ENCODE measurements around the gene SPTBN5. TPM values are rescaled to one million over a fixed set of nuclear protein-coding genes. Genes with fewer than 3 reads are reported as not detected.

SPTBN5 gene
- total RNA-seq, 1 donor from 2014 or later, result 0.49 TPM

GRCh38 chr15:41880156-41880877 lies 13.5 kb downstream of the SPTBN5 start:
- peaks cover 30% of the 10 kb centered on the region for H3K4me1 ChIP-seq
- no peaks in the 10 kb centered on the region for H3K27me3 ChIP-seq
- no peak for DNase-seq (ENCODE audit: extremely low spot score in 2 of 2)
- no peak overlapping the region for H3K27ac ChIP-seq
- intact Hi-C loops (cut with DNase I), result no loop called here
- no peaks in the 10 kb centered on the region for H3K36me3 ChIP-seq
- H3K9me3 ChIP-seq, result no peaks in the 10 kb centered on the region
- H3K4me3 ChIP-seq, result no peak overlapping the region
- TF ChIP-seq POLR2A (IDR thresholded peaks at IDR 0.05) (no peak), POLR2AphosphoS5 (IDR thresholded peaks at IDR 0.05; ENCODE audit: insufficient read depth in 1 of 2, low read depth in 1 of 2) (no peak), CTCF (IDR thresholded peaks at IDR 0.05) (no peak)

- Histone ChIP-seq H3K9me3 (no peaks in the 10 kb centered on the region), H3K4me1 (peaks cover 30% of the 10 kb centered on the region), H3K4me3 (no peak overlapping the region), H3K27me3 (no peaks in the 10 kb centered on the region), H3K27ac (no peak overlapping the region), H3K36me3 (no peaks in the 10 kb centered on the region)
- DNase-seq (ENCODE audit: extremely low spot score in 2 of 2), result no peak
- intact Hi-C loops (cut with DNase I), result no loop called here
- no peak for TF ChIP-seq POLR2A (IDR thresholded peaks at IDR 0.05)
- TF ChIP-seq CTCF (IDR thresholded peaks at IDR 0.05), result no peak
Observed at GRCh38 chr15:41879321-41879845, 14.5 kb downstream of the SPTBN5 start.

GRCh38 chr15:41878355-41878699 lies 15.5 kb downstream of the SPTBN5 start:
- DNase-seq (ENCODE audit: extremely low spot score in 2 of 2), result no peak
- no peaks in the 10 kb centered on the region for H3K27me3 ChIP-seq
- intact Hi-C loops (cut with DNase I), result no loop called here
- H3K4me3 ChIP-seq, result no peak overlapping the region
- no peak for TF ChIP-seq POLR2A (IDR thresholded peaks at IDR 0.05)
- H3K4me1 ChIP-seq, result peaks cover 30% of the 10 kb centered on the region
- no peaks in the 10 kb centered on the region for H3K36me3 ChIP-seq
- H3K27ac ChIP-seq, result no peak overlapping the region
- no peaks in the 10 kb centered on the region for H3K9me3 ChIP-seq

GRCh38 chr15:41877631-41878354 lies 16.1 kb downstream of the SPTBN5 start:
- DNase-seq (ENCODE audit: extremely low spot score in 2 of 2), result no peak
- intact Hi-C loops (cut with DNase I), result no loop called here
- Histone ChIP-seq H3K9me3 (no peaks in the 10 kb centered on the region), H3K27ac (no peak overlapping the region), H3K27me3 (no peaks in the 10 kb centered on the region), H3K4me3 (no peak overlapping the region), H3K36me3 (no peaks in the 10 kb centered on the region), H3K4me1 (peaks cover 30% of the 10 kb centered on the region)
- TF ChIP-seq POLR2A (IDR thresholded peaks at IDR 0.05), result no peak
- TF ChIP-seq CTCF (IDR thresholded peaks at IDR 0.05), result no peak
- TF ChIP-seq POLR2AphosphoS5 (IDR thresholded peaks at IDR 0.05; ENCODE audit: insufficient read depth in 1 of 2, low read depth in 1 of 2), result no peak

- no peaks in the 10 kb centered on the region for H3K9me3 ChIP-seq
- intact Hi-C loops (cut with DNase I), result no loop called here
- no peaks in the 10 kb centered on the region for H3K36me3 ChIP-seq
- no peak overlapping the region for H3K27ac ChIP-seq
- TF ChIP-seq POLR2A (IDR thresholded peaks at IDR 0.05) (no peak), POLR2AphosphoS5 (IDR thresholded peaks at IDR 0.05; ENCODE audit: insufficient read depth in 1 of 2, low read depth in 1 of 2) (no peak), CTCF (IDR thresholded peaks at IDR 0.05) (no peak)
- DNase-seq (ENCODE audit: extremely low spot score in 2 of 2), result no peak
- H3K4me1 ChIP-seq, result peaks cover 20% of the 10 kb centered on the region
- H3K27me3 ChIP-seq, result no peaks in the 10 kb centered on the region
- H3K4me3 ChIP-seq, result no peak overlapping the region
Observed at GRCh38 chr15:41876689-41877088, 17.2 kb downstream of the SPTBN5 start.

Data from vagina (tissue), 2 donors.